ENCODE measurements around the gene POU2AF1.

The POU2AF1 gene

DNA sequence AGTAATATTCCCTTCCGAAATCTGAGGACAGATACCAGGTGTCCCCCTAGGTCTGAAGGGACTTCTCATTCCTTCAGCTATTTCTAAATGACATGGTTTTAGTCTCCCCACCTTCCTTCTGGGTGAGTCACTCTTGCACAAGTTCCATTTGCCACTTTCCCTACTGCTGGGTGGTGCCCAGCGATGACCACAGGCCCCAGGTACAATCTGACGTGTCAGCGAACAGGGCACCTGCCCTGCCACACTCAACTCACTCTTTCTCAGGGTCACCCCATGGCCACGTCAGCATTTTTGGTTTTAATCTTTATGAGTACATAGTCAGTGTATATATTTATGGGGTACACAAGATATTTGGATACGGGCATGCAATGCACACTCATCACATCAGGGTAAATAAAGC is 17.2 kb downstream of the POU2AF1 start:
- no peaks in the 10 kb centered on the region for H3K4me1 ChIP-seq (ENCODE audit: control extremely low read depth in 1 of 4, control insufficient read depth in 4 of 4, insufficient read depth in 4 of 4, low read length in 3 of 4)
- CTCF ChIA-PET: no interaction called here
- no peak for DNase-seq
- H3K27me3 ChIP-seq (replicated peaks in 2 of 5; ENCODE audit: control insufficient read depth in 4 of 5, insufficient read depth in 5 of 5, low read length in 4 of 5): no peaks in the 10 kb centered on the region
- 94% methylated on average over 4 of the region's 6 CpGs for WGBS (ENCODE audit: insufficient coverage)
- no peaks in the 10 kb centered on the region for H3K36me3 ChIP-seq (ENCODE audit: control insufficient read depth in 4 of 4, insufficient read depth in 4 of 4, low read length in 3 of 4)
- peaks cover 0 to under 1% (median 0%) of the 10 kb centered on the region in 5 experiments for H3K9me3 ChIP-seq (ENCODE audit: control extremely low read depth in 1 of 5, control insufficient read depth in 4 of 5, insufficient read depth in 2 of 5, low read depth in 1 of 5, low read length in 4 of 5)
- H3K27ac ChIP-seq (ENCODE audit: insufficient read depth in 1 of 2, low read depth in 1 of 2, low read length in 2 of 2, poor library complexity in 1 of 2, severe bottlenecking in 2 of 2): no peak overlapping the region
- no peak overlapping the region for H3K4me3 ChIP-seq (ENCODE audit: control insufficient read depth in 1 of 7, extremely low read depth in 1 of 7, insufficient read depth in 4 of 7, low read depth in 2 of 7, low read length in 6 of 7)
- POLR2A ChIA-PET: no interaction called here

DNA sequence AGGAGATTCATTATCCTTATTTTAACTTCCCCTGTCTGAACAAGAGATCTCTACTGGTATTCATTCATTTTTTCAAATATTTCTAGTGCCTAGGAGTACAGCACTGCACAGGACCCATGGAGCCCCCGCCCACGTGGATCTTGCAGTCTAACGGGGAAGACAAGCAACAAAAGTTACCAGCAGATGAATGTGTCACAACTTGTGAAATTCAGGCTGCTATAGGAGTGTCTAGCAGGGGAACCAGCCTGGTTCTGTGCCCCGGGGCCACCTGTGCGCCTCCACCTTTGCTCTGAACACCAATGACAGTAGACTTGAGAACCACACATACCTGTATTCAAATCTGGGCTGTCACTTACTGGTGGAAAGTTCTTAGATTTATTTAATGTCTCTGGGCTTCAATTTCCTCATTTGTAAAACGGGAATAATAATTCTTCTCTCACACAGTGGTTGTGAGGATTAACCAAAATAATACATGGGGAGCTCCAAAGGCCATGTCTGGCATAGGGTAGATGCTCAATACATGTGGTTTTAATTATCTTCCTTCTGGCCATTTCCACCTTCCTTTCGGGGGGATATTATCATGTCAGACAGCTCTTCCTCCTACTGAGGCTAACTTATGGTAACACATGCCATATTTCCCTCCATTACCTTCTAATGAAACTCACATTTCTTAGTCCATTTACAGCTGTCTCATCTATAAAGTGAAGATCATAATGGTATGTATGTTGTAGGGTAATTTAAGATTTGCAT is 17.8 kb downstream of the POU2AF1 start:
- CTCF ChIA-PET: no interaction called here
- H3K27me3 ChIP-seq (replicated peaks in 2 of 5; ENCODE audit: control insufficient read depth in 4 of 5, insufficient read depth in 5 of 5, low read length in 4 of 5): no peaks in the 10 kb centered on the region
- H3K4me1 ChIP-seq (ENCODE audit: control extremely low read depth in 1 of 4, control insufficient read depth in 4 of 4, insufficient read depth in 4 of 4, low read length in 3 of 4): no peaks in the 10 kb centered on the region
- 98% methylated on average over 5 of the region's 7 CpGs for WGBS (ENCODE audit: insufficient coverage)
- no peak overlapping the region for H3K27ac ChIP-seq (ENCODE audit: insufficient read depth in 1 of 2, low read depth in 1 of 2, low read length in 2 of 2, poor library complexity in 1 of 2, severe bottlenecking in 2 of 2)
- no peak for DNase-seq
- H3K36me3 ChIP-seq (ENCODE audit: control insufficient read depth in 4 of 4, insufficient read depth in 4 of 4, low read length in 3 of 4): no peaks in the 10 kb centered on the region
- H3K4me3 ChIP-seq (ENCODE audit: control insufficient read depth in 1 of 7, extremely low read depth in 1 of 7, insufficient read depth in 4 of 7, low read depth in 2 of 7, low read length in 6 of 7): no peak overlapping the region
- no peaks in the 10 kb centered on the region for H3K9me3 ChIP-seq (ENCODE audit: control extremely low read depth in 1 of 5, control insufficient read depth in 4 of 5, insufficient read depth in 2 of 5, low read depth in 1 of 5, low read length in 4 of 5)
- POLR2A ChIA-PET: interaction anchor here (0.7 kb wide), 1 partner anchor 1376 kb away, joined by 3 read pairs; no protein-coding TSS in a partner anchor

DNA sequence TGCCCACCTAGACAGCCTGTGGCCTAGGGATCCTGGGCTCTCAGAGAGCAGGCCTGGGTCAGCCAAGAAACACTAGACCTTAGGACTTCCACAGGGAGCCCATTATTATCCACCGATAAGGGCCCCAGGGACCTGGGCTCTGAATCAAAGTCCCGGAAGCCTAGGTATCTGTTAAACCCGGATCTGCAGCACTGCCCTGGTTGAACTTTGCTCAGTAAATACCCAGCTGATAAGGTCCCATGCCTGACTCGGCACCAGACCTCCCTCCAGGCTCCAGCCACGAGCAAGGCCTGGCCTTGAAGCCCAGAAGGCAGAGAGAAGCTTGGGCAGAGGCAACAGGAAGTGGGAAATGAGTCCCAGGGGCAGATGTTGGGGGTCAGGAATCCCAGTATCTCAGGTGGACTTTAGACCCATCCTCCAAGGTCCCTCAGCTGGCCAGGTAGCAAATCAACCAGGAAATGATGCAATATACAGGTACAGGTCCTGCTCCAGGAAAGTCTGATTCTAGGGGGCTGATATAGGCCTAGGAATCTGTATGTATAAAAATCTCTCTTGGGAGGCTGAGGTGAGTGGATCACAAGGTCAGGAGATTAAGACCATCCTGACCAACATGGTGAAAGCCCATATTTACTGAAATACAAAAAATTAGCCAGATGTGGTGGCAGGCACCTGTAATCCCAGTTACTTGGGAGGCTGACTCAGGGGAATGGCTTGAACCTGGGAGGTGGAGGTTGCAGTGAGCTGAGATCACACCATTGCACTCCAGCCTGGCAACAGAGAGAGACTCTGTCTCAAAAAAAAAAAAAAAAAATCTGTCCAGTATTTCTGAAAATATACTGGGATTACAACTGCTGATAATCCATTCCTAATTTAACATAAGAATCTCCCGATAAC is 18.7 kb downstream of the POU2AF1 start:
- 95% methylated on average over 6 of the region's 6 CpGs for WGBS (ENCODE audit: insufficient coverage)
- POLR2A ChIA-PET: no interaction called here
- CTCF ChIA-PET: no interaction called here
- H3K9me3 ChIP-seq (ENCODE audit: control extremely low read depth in 1 of 5, control insufficient read depth in 4 of 5, insufficient read depth in 2 of 5, low read depth in 1 of 5, low read length in 4 of 5): no peaks in the 10 kb centered on the region
- H3K27me3 ChIP-seq (replicated peaks in 2 of 5; ENCODE audit: control insufficient read depth in 4 of 5, insufficient read depth in 5 of 5, low read length in 4 of 5): no peaks in the 10 kb centered on the region
- H3K4me3 ChIP-seq (ENCODE audit: control insufficient read depth in 1 of 7, extremely low read depth in 1 of 7, insufficient read depth in 4 of 7, low read depth in 2 of 7, low read length in 6 of 7): no peak overlapping the region
- no peak overlapping the region for H3K27ac ChIP-seq (ENCODE audit: insufficient read depth in 1 of 2, low read depth in 1 of 2, low read length in 2 of 2, poor library complexity in 1 of 2, severe bottlenecking in 2 of 2)
- H3K36me3 ChIP-seq (ENCODE audit: control insufficient read depth in 4 of 4, insufficient read depth in 4 of 4, low read length in 3 of 4): no peaks in the 10 kb centered on the region
- no peaks in the 10 kb centered on the region for H3K4me1 ChIP-seq (ENCODE audit: control extremely low read depth in 1 of 4, control insufficient read depth in 4 of 4, insufficient read depth in 4 of 4, low read length in 3 of 4)
- no peak for DNase-seq

DNA sequence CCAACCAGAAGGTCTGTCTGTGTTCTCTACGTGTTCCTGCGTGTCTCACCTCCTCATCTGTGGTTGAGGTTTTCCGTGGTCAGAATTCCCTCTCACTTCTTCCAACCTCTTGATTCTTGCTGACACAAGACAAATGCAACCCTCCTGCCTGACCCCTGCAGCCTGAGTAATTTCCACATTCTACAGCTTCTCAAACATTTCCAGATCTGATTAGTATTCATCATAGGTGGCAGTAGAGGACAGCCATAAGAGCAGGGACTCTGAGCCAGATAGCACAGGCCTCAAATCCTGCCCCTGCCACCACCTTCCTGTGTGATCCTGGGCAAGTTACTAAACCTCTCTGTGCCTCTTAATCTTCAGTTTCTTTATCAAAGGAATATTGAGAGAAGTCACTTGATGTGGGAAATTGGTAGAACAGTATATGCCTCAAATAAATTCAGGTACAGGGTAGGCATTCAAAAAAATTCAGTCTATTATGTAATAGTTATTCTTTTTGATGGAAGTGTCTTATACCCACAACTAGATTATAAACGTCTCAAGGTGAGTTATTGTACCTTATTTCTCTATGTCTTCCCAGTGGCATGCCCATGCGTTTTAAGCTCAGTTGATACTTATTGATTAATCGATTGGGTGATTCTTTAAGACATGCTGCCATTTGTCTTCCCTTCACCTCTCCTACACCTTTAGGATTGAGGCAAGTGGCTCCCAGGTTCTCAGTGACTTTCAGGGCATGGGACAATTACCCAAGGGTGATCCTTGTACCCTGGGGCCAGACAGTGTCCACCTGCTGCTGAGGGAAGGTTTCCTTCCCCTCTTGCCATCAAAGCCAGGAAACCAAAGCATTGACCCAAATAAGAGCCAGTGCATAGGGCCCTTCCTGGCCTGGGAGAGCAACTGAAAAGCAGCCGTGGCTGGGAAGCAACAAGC is 19.6 kb downstream of the POU2AF1 start:
- Histone ChIP-seq H3K9me3 (ENCODE audit: control extremely low read depth in 1 of 5, control insufficient read depth in 4 of 5, insufficient read depth in 2 of 5, low read depth in 1 of 5, low read length in 4 of 5) (no peaks in the 10 kb centered on the region), H3K36me3 (ENCODE audit: control insufficient read depth in 4 of 4, insufficient read depth in 4 of 4, low read length in 3 of 4) (no peaks in the 10 kb centered on the region), H3K27ac (ENCODE audit: insufficient read depth in 1 of 2, low read depth in 1 of 2, low read length in 2 of 2, poor library complexity in 1 of 2, severe bottlenecking in 2 of 2) (no peak overlapping the region), H3K27me3 (replicated peaks in 2 of 5; ENCODE audit: control insufficient read depth in 4 of 5, insufficient read depth in 5 of 5, low read length in 4 of 5) (no peaks in the 10 kb centered on the region), H3K4me1 (ENCODE audit: control extremely low read depth in 1 of 4, control insufficient read depth in 4 of 4, insufficient read depth in 4 of 4, low read length in 3 of 4) (no peaks in the 10 kb centered on the region), H3K4me3 (ENCODE audit: control insufficient read depth in 1 of 7, extremely low read depth in 1 of 7, insufficient read depth in 4 of 7, low read depth in 2 of 7, low read length in 6 of 7) (no peak overlapping the region)
- CTCF ChIA-PET: no interaction called here
- WGBS (ENCODE audit: insufficient coverage): 95% methylated on average over 6 of the region's 7 CpGs
- POLR2A ChIA-PET: no interaction called here
- peak in 1 of 3 donors; percentile 4 for DNase-seq

DNA sequence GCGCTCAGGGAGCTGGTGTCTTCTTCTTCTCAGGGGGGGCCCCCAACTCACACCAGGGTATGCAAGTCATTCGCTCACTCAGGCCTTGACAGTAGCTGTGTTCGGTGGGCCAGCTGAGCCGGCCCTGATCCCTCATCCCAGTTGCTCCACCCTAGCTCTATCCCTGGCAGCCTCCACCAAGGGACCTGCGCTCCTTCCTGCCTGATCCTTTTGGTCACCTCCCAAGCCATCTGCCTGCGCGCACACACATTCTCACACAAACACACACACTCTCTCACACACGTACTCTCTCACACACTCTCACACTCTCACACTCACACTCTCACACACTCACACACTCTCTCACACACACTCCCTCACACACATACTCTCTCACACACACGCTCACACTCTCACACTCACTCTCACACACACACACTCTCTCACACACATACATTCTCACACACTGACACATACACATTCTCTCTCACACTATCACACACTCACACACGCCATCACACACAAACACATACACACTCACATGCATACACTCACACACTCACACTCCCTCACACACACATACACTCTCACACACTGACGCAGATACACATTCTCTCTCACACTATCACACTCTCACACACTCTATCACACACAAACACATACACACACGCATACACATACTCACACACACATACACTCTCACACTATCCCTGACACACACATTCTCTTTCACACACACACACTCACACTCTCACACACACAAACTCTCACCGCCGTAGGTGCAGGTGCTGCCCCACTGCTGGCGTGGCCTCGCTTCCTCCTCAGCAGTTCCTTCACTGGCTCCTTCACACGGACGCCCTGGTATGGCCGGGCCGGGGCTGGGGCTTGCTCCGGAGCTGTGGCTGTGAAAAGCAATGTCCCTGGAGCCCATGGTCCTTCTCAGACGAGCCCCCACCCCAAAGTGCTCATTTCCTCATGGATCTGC is 20.8 kb downstream of the POU2AF1 start:
- Histone ChIP-seq H3K4me3 (ENCODE audit: control insufficient read depth in 1 of 7, extremely low read depth in 1 of 7, insufficient read depth in 4 of 7, low read depth in 2 of 7, low read length in 6 of 7) (no peak overlapping the region), H3K27me3 (replicated peaks in 2 of 5; ENCODE audit: control insufficient read depth in 4 of 5, insufficient read depth in 5 of 5, low read length in 4 of 5) (no peaks in the 10 kb centered on the region), H3K27ac (ENCODE audit: insufficient read depth in 1 of 2, low read depth in 1 of 2, low read length in 2 of 2, poor library complexity in 1 of 2, severe bottlenecking in 2 of 2) (no peak overlapping the region), H3K36me3 (ENCODE audit: control insufficient read depth in 4 of 4, insufficient read depth in 4 of 4, low read length in 3 of 4) (no peaks in the 10 kb centered on the region), H3K4me1 (ENCODE audit: control extremely low read depth in 1 of 4, control insufficient read depth in 4 of 4, insufficient read depth in 4 of 4, low read length in 3 of 4) (no peaks in the 10 kb centered on the region), H3K9me3 (ENCODE audit: control extremely low read depth in 1 of 5, control insufficient read depth in 4 of 5, insufficient read depth in 2 of 5, low read depth in 1 of 5, low read length in 4 of 5) (no peaks in the 10 kb centered on the region)
- POLR2A ChIA-PET: no interaction called here
- CTCF ChIA-PET: no interaction called here
- DNase-seq: no peak
- whole genome bisulfite sequencing (ENCODE audit: insufficient coverage): 88% methylated on average over 14 of the region's 22 CpGs
